ENCODE data around the gene XIST.
"Not testable (repeated sequence)": the region's sequence is repeated elsewhere in the genome, so short reads cannot be mapped to it uniquely, and the experiment has no call there.

The XIST gene

GRCh38 chrX:73852467-73852866 is at the start of gene XIST:
Gene XIST (minus strand): TSS chrX:73852714.
- DNase-seq (ENCODE audit: low spot score) = peak; percentile 82

GRCh38 chrX:73898315-73898714 is 45.8 kb upstream of the XIST start:
- DNase-seq (ENCODE audit: low spot score) = not testable (repeated sequence)

- not testable (repeated sequence) for DNase-seq (ENCODE audit: low spot score)
Observed at GRCh38 chrX:73892515-73893090, 40.1 kb upstream of the XIST start.

GRCh38 chrX:73882260-73882659 is 29.7 kb upstream of the XIST start:
- DNase-seq (ENCODE audit: low spot score) = not testable (repeated sequence)

GRCh38 chrX:73877687-73878086 is 25.2 kb upstream of the XIST start:
- DNase-seq (ENCODE audit: low spot score) = peak; percentile 88

- DNase-seq (ENCODE audit: low spot score) = no peak
Observed at GRCh38 chrX:73876911-73877310, 24.4 kb upstream of the XIST start.

- no peak for DNase-seq (ENCODE audit: low spot score)
Observed at GRCh38 chrX:73868916-73869315, 16.4 kb upstream of the XIST start.

GRCh38 chrX:73867144-73867543 is 14.6 kb upstream of the XIST start:
- no peak for DNase-seq (ENCODE audit: low spot score)

GRCh38 chrX:73863852-73864251 is 11.3 kb upstream of the XIST start:
- DNase-seq (ENCODE audit: low spot score) = no peak

GRCh38 chrX:73863268-73863667 is 10.8 kb upstream of the XIST start:
- no peak for DNase-seq (ENCODE audit: low spot score)

GRCh38 chrX:73859622-73860021 is 7.1 kb upstream of the XIST start:
- DNase-seq (ENCODE audit: low spot score) = no peak

- peak; percentile 67 for DNase-seq (ENCODE audit: low spot score)
Observed at GRCh38 chrX:73855546-73855945, 3.0 kb upstream of the XIST start.

- DNase-seq (ENCODE audit: low spot score) = no peak
Observed at GRCh38 chrX:73852022-73852421, 492 bp downstream of the XIST start.

- peak; percentile 96 for DNase-seq (ENCODE audit: low spot score)
Observed at GRCh38 chrX:73851014-73852009, 1.2 kb downstream of the XIST start.

- DNase-seq (ENCODE audit: low spot score) = peak; percentile 59
Observed at GRCh38 chrX:73850124-73851013, 2.1 kb downstream of the XIST start.

- no peak for DNase-seq (ENCODE audit: low spot score)
Observed at GRCh38 chrX:73849073-73849472, 3.4 kb downstream of the XIST start.

- no peak for DNase-seq (ENCODE audit: low spot score)
Observed at GRCh38 chrX:73847991-73848390, 4.5 kb downstream of the XIST start.

- no peak for DNase-seq (ENCODE audit: low spot score)
Observed at GRCh38 chrX:73847100-73847499, 5.4 kb downstream of the XIST start.

GRCh38 chrX:73842541-73843234 is 9.8 kb downstream of the XIST start:
- DNase-seq (ENCODE audit: low spot score) = no peak

- no peak for DNase-seq (ENCODE audit: low spot score)
Observed at GRCh38 chrX:73841337-73841736, 11.2 kb downstream of the XIST start.

GRCh38 chrX:73840120-73840924 is 12.2 kb downstream of the XIST start:
- no peak for DNase-seq (ENCODE audit: low spot score)
